GM12874 (cell line): ENCODE data around the gene TMEM198.

Experiments used
- TF ChIP-seq, protein P1 (sequence below): IDR thresholded peaks from 2 replicates; pipeline ENCODE4 v1.5.1; 2011; ENCODE audit warnings: low read depth, mild to moderate bottlenecking, control low read depth, low read length, moderate library complexity; ENCODE audit not compliant: insufficient read depth

Gene TMEM198

DNA sequence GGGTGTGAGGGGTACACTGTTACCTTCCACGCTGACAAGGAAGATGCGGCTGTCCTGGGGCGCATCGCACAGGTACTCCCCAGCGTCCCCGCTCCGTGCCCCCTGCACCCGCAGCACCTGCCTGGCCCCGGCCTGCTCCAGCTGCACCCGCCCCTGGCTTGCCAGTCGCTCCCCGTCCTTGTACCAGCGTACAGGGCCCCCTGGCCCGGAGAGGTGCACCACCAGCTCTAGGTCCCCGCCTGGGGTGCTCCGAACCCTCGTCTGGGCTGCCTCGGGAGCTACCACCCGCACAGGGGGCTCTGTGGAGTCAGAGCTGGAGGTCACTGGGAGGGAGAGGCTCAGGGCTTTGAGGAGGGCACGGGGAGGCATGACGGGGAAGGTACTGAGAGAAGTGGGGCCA is 13.5 kb downstream of the TMEM198 start:
- TF ChIP-seq, protein P1, sequence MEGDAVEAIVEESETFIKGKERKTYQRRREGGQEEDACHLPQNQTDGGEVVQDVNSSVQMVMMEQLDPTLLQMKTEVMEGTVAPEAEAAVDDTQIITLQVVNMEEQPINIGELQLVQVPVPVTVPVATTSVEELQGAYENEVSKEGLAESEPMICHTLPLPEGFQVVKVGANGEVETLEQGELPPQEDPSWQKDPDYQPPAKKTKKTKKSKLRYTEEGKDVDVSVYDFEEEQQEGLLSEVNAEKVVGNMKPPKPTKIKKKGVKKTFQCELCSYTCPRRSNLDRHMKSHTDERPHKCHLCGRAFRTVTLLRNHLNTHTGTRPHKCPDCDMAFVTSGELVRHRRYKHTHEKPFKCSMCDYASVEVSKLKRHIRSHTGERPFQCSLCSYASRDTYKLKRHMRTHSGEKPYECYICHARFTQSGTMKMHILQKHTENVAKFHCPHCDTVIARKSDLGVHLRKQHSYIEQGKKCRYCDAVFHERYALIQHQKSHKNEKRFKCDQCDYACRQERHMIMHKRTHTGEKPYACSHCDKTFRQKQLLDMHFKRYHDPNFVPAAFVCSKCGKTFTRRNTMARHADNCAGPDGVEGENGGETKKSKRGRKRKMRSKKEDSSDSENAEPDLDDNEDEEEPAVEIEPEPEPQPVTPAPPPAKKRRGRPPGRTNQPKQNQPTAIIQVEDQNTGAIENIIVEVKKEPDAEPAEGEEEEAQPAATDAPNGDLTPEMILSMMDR: no peak

DNA sequence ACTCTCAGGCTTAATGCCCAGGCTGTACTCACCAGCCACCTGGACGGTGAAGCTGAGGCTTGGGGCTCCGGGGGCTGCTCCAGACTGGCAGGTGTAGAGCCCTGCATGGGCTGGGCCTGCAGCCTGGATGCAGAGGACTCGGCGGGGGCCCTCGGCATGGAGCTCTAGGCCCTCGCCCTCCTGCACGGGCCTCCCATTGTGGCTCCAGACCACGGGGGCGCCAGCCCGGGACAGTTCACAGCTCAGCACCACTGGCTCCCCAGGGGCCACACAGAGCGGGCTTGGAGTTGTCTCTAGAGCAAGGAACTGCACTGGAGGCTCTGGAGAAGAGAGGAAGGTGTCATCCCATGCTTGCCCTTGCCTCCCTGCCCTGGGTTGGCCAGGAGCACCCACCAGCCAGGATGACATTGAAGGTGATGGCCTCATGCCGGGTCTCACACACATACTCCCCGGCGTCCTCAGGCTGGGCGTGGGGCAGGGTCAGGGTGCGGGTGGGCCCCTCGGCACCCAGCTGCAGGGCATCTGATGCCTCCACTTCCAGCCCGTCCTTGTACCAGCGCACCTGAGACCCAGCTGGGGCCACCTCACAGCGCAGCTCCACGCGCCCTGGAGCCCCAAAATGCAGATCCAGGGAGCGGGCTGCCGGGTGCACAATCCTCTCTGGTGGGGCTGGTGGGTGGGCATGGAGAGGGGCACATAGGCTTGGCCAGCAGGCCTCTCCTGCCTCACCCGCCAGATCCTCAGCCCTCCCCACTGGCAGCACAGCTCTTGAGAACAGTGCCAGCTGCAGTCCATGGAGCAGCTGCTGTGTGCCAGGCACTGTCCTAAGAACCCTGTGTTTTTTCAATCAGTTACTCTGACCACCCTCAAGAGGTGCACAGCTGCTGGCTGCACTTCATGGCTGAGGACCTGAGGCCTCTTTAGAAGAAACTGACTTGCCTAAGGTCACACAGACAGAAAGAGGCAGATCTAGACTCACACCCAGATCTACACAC is 14.3 kb downstream of the TMEM198 start:
- TF ChIP-seq, protein P1: no peak

DNA sequence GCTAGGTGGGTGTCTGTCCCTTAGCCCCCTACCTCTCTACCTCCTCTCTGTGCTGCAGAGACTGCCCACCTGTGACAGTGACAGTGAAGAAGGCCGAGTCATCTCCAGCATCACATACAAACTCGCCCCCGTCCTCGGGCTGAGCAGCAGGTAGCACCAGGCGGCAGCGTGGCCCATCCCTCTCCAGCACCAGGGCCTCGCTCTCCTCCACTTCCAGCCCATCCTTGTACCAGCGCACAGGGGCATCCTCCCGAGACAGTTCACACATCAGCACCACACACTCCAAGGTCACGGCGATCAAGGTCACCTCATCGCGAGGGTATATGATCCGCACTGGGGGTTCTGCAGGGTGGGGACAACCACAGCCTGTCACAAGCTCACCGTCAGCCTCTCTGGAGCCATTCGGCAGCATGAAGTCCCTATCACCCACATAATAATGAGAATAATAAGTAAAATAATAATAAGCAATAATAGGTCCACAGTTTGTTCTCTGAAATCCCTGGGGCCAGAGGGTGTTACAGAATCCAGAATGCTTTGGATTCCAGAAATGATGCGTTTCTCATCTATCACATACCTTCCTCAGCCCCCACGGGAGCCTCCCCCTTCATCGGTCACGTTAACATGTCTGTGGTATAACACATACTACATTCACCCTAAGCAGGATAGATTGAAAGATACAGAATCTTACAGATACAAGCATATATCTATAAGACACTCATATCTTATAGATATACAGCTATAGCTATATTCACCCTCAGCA is 15.5 kb downstream of the TMEM198 start:
- TF ChIP-seq, protein P1: no peak

DNA sequence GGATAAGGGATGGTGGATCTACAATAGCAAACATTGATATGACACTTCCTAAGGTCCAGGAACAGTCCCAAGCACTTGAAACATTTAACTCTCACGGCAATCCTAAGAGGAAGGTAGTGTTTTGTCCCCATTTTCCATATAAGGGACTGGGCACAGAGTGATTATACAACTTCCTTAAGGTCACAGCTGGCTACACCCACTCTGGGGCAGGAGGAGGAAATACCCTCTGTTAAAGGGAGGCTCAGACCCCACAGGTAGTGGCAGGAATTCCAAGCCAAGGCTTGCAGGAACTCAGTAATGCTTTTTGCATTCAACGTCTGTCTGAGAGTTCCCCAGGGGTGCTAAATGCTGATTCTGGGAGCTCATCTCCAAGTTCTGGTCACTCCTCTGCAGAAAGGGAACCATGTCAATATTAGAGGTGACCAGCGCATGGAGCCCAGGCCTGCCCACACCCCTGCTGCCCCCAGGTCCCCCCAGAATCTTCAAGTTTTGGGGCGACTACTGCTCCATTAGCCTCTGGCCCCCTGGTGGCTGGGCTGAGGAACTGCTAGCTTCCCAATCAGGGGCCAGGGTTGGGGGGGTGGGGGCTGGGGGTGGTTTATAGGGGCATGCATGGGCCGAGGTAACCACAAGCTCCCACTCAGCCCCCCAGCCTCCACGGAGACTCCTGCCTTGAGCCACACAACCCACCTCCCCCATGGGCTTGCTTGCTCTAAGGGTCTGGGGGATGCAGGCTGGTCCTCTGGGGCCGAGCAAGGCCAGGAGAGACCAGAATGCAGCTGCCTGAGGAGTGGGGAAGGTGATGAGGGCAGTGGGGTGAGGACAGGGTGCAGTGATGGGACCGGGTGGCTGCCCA is 16.4 kb downstream of the TMEM198 start:
- TF ChIP-seq, protein P1: peak; percentile 77

DNA sequence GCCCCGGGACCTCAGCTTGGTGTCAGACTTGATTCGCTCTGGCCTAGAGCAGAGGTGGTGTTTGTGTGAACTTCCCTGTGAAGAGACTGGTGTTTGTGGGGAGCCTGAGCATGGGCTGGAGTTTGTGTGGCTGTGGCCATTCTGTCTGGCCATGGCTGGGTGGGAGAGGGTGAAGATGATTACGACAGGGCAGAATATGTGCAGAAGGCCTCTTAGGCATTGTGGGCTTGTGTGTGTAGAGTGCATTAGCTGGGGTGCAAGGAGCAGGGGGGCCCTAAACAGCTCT is 17.0 kb downstream of the TMEM198 start:
- TF ChIP-seq, protein P1: no peak

DNA sequence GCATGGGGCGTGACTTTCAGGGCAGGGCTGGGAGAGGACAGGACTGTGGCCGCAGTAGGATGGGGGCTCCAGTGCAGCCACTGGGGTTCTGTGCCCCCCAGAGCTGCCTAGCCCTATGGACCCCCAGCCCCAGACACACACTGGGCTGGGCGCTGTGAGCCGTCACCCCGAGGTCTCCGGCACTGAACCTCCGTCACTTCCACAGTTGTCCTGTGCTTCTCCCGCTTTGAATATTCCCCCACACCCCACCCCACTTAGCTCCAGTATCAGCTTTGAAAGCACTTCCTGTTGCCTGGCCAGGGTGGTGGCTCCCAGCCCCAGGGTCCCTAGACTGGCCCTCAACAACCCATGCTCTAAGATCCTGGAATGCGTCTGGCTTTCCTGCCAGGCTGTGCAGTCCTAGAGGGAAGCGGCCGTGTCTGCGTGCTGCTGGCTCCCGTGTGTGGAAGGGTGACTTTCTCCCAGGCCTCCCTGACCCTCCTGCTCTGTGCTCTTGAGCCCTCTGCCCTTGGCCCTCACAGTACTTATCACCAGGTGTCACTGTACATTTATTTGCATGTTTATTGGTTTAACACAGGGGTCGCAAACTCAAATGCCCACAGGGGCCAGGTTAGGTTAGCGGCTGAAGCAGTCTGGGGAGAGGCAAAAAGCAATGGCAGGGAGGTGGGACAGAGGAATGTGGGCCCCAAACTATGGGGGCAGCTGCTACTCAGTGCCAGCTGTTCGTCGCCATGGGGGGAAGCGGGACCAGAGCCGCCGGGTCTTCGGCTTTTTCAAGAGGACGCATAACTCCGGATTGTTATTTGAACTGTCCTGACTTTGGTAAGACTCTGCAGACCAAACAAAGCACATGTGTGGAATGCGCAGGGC is 17.6 kb downstream of the TMEM198 start:
- TF ChIP-seq, protein P1: no peak
